KMS-11 (cell line): ENCODE data around the gene ITGBL1.

ENCODE experiments used
- H2AFZ ChIP-seq: fragments of 200-600 bp; sonication (generic); 2 replicates; pipeline ENCODE4 v1.6.1; 2016; ENCODE audit warnings: antibody characterized with exemption, mixed run types, low read depth
- H3K27ac ChIP-seq: fragments of 200-600 bp; sonication (generic); 2 replicates; pipeline ENCODE4 v1.6.1; 2016; ENCODE audit warnings: mild to moderate bottlenecking, mixed run types
- H3K27me3 ChIP-seq: fragments of 200-600 bp; sonication (generic); 2 replicates; pipeline ENCODE4 v1.6.1; 2017; ENCODE audit warnings: mild to moderate bottlenecking, low read depth, mixed run types, moderate library complexity; ENCODE audit not compliant: insufficient read depth
- H3K36me3 ChIP-seq: fragments of 200-600 bp; sonication (generic); 2 replicates; pipeline ENCODE4 v1.6.1; 2017; ENCODE audit warnings: mild to moderate bottlenecking, mixed run types; ENCODE audit not compliant: insufficient read depth
- H3K4me1 ChIP-seq: fragments of 200-600 bp; sonication (generic); 2 replicates; pipeline ENCODE4 v1.6.1; 2016; ENCODE audit warnings: mild to moderate bottlenecking, low read depth, mixed run types; ENCODE audit not compliant: poor library complexity, severe bottlenecking
- H3K4me2 ChIP-seq: fragments of 200-600 bp; sonication (generic); 2 replicates; pipeline ENCODE4 v1.7.0; 2016; ENCODE audit warnings: mild to moderate bottlenecking, mixed run types
- H3K4me3 ChIP-seq: fragments of 200-600 bp; sonication (generic); IDR thresholded peaks from 2 replicates; pipeline ENCODE4 v1.6.1; 2017; ENCODE audit warnings: low read depth, low read length, mixed read lengths; ENCODE audit not compliant: insufficient read depth
- H3K79me2 ChIP-seq: fragments of 200-600 bp; sonication (generic); 2 replicates; pipeline ENCODE4 v1.6.1; 2016; ENCODE audit warnings: low read depth, mixed run types; ENCODE audit not compliant: insufficient read depth
- H3K9ac ChIP-seq: fragments of 200-600 bp; sonication (generic); 2 replicates; pipeline ENCODE4 v1.6.1; 2016; ENCODE audit warnings: mild to moderate bottlenecking, mixed run types
- H4K20me1 ChIP-seq: fragments of 200-600 bp; sonication (generic); 2 replicates; pipeline ENCODE4 v1.6.1; 2016; ENCODE audit warnings: mild to moderate bottlenecking, mixed run types; ENCODE audit not compliant: insufficient read depth
- CTCF ChIP-seq: fragments of 200-600 bp; sonication (generic); conservative IDR thresholded peaks from 2 replicates; pipeline ENCODE4 v1.6.1; 2017; ENCODE audit warnings: low read depth, mild to moderate bottlenecking, antibody characterized with exemption, low read length, moderate library complexity, mixed read lengths

ITGBL1 gene

GRCh38 chr13:101520672-101521071 lies 68.2 kb downstream of the ITGBL1 start:
- Histone ChIP-seq H3K4me2 (no peak overlapping the region), H3K4me3 (no peak overlapping the region)

GRCh38 chr13:101521371-101521770 lies 68.9 kb downstream of the ITGBL1 start:
- no peak overlapping the region for H3K9ac ChIP-seq
- no peaks in the 10 kb centered on the region for H3K4me1 ChIP-seq
- no peaks in the 10 kb centered on the region for H3K79me2 ChIP-seq
- no peaks in the 10 kb centered on the region for H3K36me3 ChIP-seq
- H3K4me3 ChIP-seq = no peak overlapping the region
- TF ChIP-seq CTCF = no peak
- H4K20me1 ChIP-seq = no peaks in the 10 kb centered on the region
- no peak overlapping the region for H2AFZ ChIP-seq
- no peak overlapping the region for H3K27ac ChIP-seq
- no peak overlapping the region for H3K4me2 ChIP-seq
- H3K27me3 ChIP-seq = no peaks in the 10 kb centered on the region

More at GRCh38 chr13:101520672-101521071, 68.2 kb downstream of the ITGBL1 start:
- Histone ChIP-seq H2AFZ (no peak overlapping the region), H3K4me1 (no peaks in the 10 kb centered on the region), H3K27ac (no peak overlapping the region), H3K9ac (no peak overlapping the region), H3K27me3 (no peaks in the 10 kb centered on the region), H3K79me2 (no peaks in the 10 kb centered on the region), H3K36me3 (no peaks in the 10 kb centered on the region), H4K20me1 (no peaks in the 10 kb centered on the region)
- no peak for TF ChIP-seq CTCF

- no peak overlapping the region for H3K4me3 ChIP-seq
- no peak overlapping the region for H2AFZ ChIP-seq
- H3K9ac ChIP-seq = no peak overlapping the region
- H4K20me1 ChIP-seq = no peaks in the 10 kb centered on the region
- no peak overlapping the region for H3K27ac ChIP-seq
- no peaks in the 10 kb centered on the region for H3K4me1 ChIP-seq
- H3K36me3 ChIP-seq = no peaks in the 10 kb centered on the region
- no peak for TF ChIP-seq CTCF
- no peaks in the 10 kb centered on the region for H3K27me3 ChIP-seq
- no peak overlapping the region for H3K4me2 ChIP-seq
- no peaks in the 10 kb centered on the region for H3K79me2 ChIP-seq
Observed at GRCh38 chr13:101522607-101523006, 70.1 kb downstream of the ITGBL1 start.

- Histone ChIP-seq H3K27me3 (no peaks in the 10 kb centered on the region), H3K9ac (no peak overlapping the region), H3K4me2 (no peak overlapping the region), H3K79me2 (no peaks in the 10 kb centered on the region), H3K4me1 (no peaks in the 10 kb centered on the region), H2AFZ (no peak overlapping the region), H3K36me3 (no peaks in the 10 kb centered on the region), H3K4me3 (no peak overlapping the region), H3K27ac (no peak overlapping the region), H4K20me1 (no peaks in the 10 kb centered on the region)
- TF ChIP-seq CTCF = no peak
Observed at GRCh38 chr13:101523154-101524131, 71.0 kb downstream of the ITGBL1 start.
